ENCODE measurements around the gene MYRIP.
"Not testable (repeated sequence)": the region's sequence is repeated elsewhere in the genome, so short reads cannot be mapped to it uniquely, and the experiment has no call there.

The MYRIP gene

GRCh38 chr3:39808467-39809180 is 785 bp upstream of the MYRIP start:
- no peak for DNase-seq

- DNase-seq = no peak
Observed at GRCh38 chr3:39809995-39810595, 686 bp downstream of the MYRIP start.

GRCh38 chr3:39810647-39811161 is 1.3 kb downstream of the MYRIP start:
- no peak for DNase-seq

GRCh38 chr3:39811561-39811960 is 2.2 kb downstream of the MYRIP start:
- DNase-seq = no peak

GRCh38 chr3:39812537-39812936 is 3.1 kb downstream of the MYRIP start:
- DNase-seq = no peak

- DNase-seq = no peak
Observed at GRCh38 chr3:39814007-39814406, 4.6 kb downstream of the MYRIP start.

- no peak for DNase-seq
Observed at GRCh38 chr3:39819899-39820298, 10.5 kb downstream of the MYRIP start.

GRCh38 chr3:39833764-39834163 is 24.4 kb downstream of the MYRIP start:
- DNase-seq = not testable (repeated sequence)

- DNase-seq = no peak
Observed at GRCh38 chr3:39839484-39839883, 30.1 kb downstream of the MYRIP start.

- DNase-seq = no peak
Observed at GRCh38 chr3:39843440-39843839, 34.0 kb downstream of the MYRIP start.

- no peak for DNase-seq
Observed at GRCh38 chr3:39848365-39848764, 39.0 kb downstream of the MYRIP start.

GRCh38 chr3:39849992-39850715 is 40.7 kb downstream of the MYRIP start:
- no peak for DNase-seq

GRCh38 chr3:39850716-39851032 is 41.3 kb downstream of the MYRIP start:
- no peak for DNase-seq

- no peak for DNase-seq
Observed at GRCh38 chr3:39855517-39855916, 46.1 kb downstream of the MYRIP start.

- DNase-seq = no peak
Observed at GRCh38 chr3:39869890-39870289, 60.5 kb downstream of the MYRIP start.

GRCh38 chr3:39870706-39871105 is 61.3 kb downstream of the MYRIP start:
- no peak for DNase-seq

GRCh38 chr3:39879581-39879980 is 70.2 kb downstream of the MYRIP start:
- DNase-seq = no peak

- DNase-seq = no peak
Observed at GRCh38 chr3:39882111-39882510, 72.7 kb downstream of the MYRIP start.

- DNase-seq = no peak
Observed at GRCh38 chr3:39892068-39892467, 82.7 kb downstream of the MYRIP start.

- DNase-seq = no peak
Observed at GRCh38 chr3:39896184-39896583, 86.8 kb downstream of the MYRIP start.

- DNase-seq = no peak
Observed at GRCh38 chr3:39900462-39901002, 91.1 kb downstream of the MYRIP start.

- DNase-seq = no peak
Observed at GRCh38 chr3:39903253-39903652, 93.8 kb downstream of the MYRIP start.

- no peak for DNase-seq
Observed at GRCh38 chr3:39905788-39906187, 96.4 kb downstream of the MYRIP start.

GRCh38 chr3:39907981-39908380 is 98.6 kb downstream of the MYRIP start:
- DNase-seq = no peak
